Nephron (organoid): ENCODE results near the gene CERK.

ENCODE experiments used
- H3K27ac Mint-ChIP-seq, 3 experiments: 2 replicates each; pipeline ENCODE4 v1.8.0; 2020; ENCODE audit warnings: mixed read lengths in 3 of 3, mild to moderate bottlenecking in 2 of 3, moderate library complexity in 1 of 3
- H3K27me3 Mint-ChIP-seq: 2 replicates; pipeline ENCODE4 v1.8.0; 2021; ENCODE audit warnings: low read depth, mild to moderate bottlenecking, moderate library complexity, mixed read lengths
- H3K36me3 Mint-ChIP-seq: 2 replicates; pipeline ENCODE4 v1.8.0; 2020; ENCODE audit warnings: low read depth, mixed read lengths
- H3K4me1 Mint-ChIP-seq: 2 replicates; pipeline ENCODE4 v1.8.0; 2020; ENCODE audit warnings: mixed read lengths
- H3K4me3 Mint-ChIP-seq, 3 experiments: 2 replicates each; pipeline ENCODE4 v1.8.0; 2020; ENCODE audit warnings: mild to moderate bottlenecking in 3 of 3, mixed read lengths in 3 of 3, moderate library complexity in 2 of 3
- H3K9me3 Mint-ChIP-seq: 2 replicates; pipeline ENCODE4 v1.8.0; 2020; ENCODE audit warnings: mixed read lengths
- CTCF ChIP-seq, 3 experiments: fragments of 200-600 bp; sonication (generic); IDR thresholded peaks; one replicate each; pipeline ENCODE4 v1.5.0; 2021; ENCODE audit warnings: antibody characterized with exemption in 3 of 3; ENCODE audit not compliant: unreplicated experiment in 3 of 3

CERK gene

DNA sequence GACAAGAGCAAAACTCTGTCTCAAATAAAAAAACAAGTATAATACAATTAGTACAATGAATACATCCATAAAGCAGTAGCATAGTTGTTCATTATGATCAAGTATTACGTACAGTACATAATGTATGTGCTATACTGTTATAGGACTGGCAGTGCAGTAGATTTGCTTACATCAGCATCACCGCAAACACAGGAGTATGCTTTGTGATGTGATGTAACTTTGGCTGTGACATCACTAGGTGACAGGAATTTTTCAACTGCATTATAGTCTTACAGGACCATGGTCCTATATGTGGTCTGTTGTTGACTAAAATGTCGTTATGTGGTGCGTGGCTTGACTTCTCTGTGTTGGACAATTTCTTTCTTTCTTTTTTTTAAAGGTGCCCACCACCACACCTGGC is 41.0 kb upstream of the CERK start:
- H3K27ac Mint-ChIP-seq, result no peak overlapping the region

GRCh38 chr22:46777609-46777970 is 39.5 kb upstream of the CERK start:
- no peaks in the 10 kb centered on the region for H3K36me3 Mint-ChIP-seq
- H3K9me3 Mint-ChIP-seq, result no peaks in the 10 kb centered on the region
- no peaks in the 10 kb centered on the region for H3K27me3 Mint-ChIP-seq
- TF ChIP-seq CTCF (IDR thresholded peaks at IDR 0.05; ENCODE audit: unreplicated experiment in 3 of 3), result no peak
- H3K4me3 Mint-ChIP-seq, result no peak overlapping the region
- peaks cover 37% of the 10 kb centered on the region for H3K4me1 Mint-ChIP-seq
- H3K27ac Mint-ChIP-seq, result peak overlapping the region in 2 of 3 experiments; percentile 7 to 14

More for the DNA sequence above, 41.0 kb upstream of the CERK start:
- Mint-ChIP-seq H3K36me3 (no peaks in the 10 kb centered on the region), H3K4me3 (no peak overlapping the region), H3K4me1 (peaks cover 34% of the 10 kb centered on the region), H3K27me3 (no peaks in the 10 kb centered on the region), H3K9me3 (no peaks in the 10 kb centered on the region)
- TF ChIP-seq CTCF (IDR thresholded peaks at IDR 0.05; ENCODE audit: unreplicated experiment in 3 of 3), result no peak

- no peaks in the 10 kb centered on the region for H3K36me3 Mint-ChIP-seq
- no peak for TF ChIP-seq CTCF (IDR thresholded peaks at IDR 0.05; ENCODE audit: unreplicated experiment in 3 of 3)
- no peak overlapping the region for H3K4me3 Mint-ChIP-seq
- no peaks in the 10 kb centered on the region for H3K27me3 Mint-ChIP-seq
- H3K4me1 Mint-ChIP-seq, result peaks cover 37% of the 10 kb centered on the region
- peak overlapping the region in 2 of 3 experiments; percentile 7 to 14 for H3K27ac Mint-ChIP-seq
- H3K9me3 Mint-ChIP-seq, result no peaks in the 10 kb centered on the region
These were observed 39.0 kb upstream of the CERK start for GRCh38 chr22:46776876-46777608.

GRCh38 chr22:46775850-46776826 is 38.1 kb upstream of the CERK start:
- no peaks in the 10 kb centered on the region for H3K36me3 Mint-ChIP-seq
- no peaks in the 10 kb centered on the region for H3K27me3 Mint-ChIP-seq
- H3K4me1 Mint-ChIP-seq, result peaks cover 37% of the 10 kb centered on the region
- H3K4me3 Mint-ChIP-seq, result no peak overlapping the region
- TF ChIP-seq CTCF (IDR thresholded peaks at IDR 0.05; ENCODE audit: unreplicated experiment in 3 of 3), result no peak
- no peaks in the 10 kb centered on the region for H3K9me3 Mint-ChIP-seq
- H3K27ac Mint-ChIP-seq, result peak overlapping the region in 2 of 3 experiments; percentile 14 to 72

- Mint-ChIP-seq H3K4me1 (peaks cover 43% of the 10 kb centered on the region), H3K9me3 (no peaks in the 10 kb centered on the region), H3K36me3 (peaks cover 3% of the 10 kb centered on the region), H3K27ac (peak overlapping the region; percentile 72 to 79 (median 72)), H3K27me3 (no peaks in the 10 kb centered on the region), H3K4me3 (no peak overlapping the region)
- TF ChIP-seq CTCF (IDR thresholded peaks at IDR 0.05; ENCODE audit: unreplicated experiment in 3 of 3), result no peak
These were observed 37.2 kb upstream of the CERK start for GRCh38 chr22:46774980-46775849.
